Fibroblast of skin of abdomen (primary cell): Measurements from ENCODE around the gene CNP.
"Not testable (repeated sequence)": the region's sequence is repeated elsewhere in the genome, so short reads cannot be mapped to it uniquely, and the experiment has no call there.

Experiments used
- DNase-seq: peaks from one replicate; pipeline ENCODE4 v3.0.0-alpha.2; 2013

Gene CNP

DNA sequence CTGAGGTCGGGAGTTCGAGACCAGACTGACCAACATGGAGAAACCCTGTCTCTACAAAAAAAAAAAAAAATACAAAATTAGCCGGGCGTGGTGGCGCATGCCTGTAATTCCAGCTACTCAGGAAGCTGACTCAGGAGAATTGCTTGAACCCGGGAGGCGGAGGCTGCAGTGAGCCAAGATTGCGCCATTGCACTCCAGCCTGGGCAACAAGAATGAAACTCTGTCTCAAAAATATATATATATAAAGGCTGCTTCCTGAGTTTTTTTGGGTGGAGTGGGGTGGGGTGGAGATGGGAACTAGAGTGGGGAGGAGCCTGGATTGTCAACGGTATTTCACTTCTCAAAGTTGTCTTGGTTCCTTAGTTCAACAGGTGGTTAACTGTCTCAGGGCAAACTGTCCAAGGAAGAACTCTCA lies 43.7 kb downstream of the CNP start:
- DNase-seq, result peak; percentile 25

GRCh38 chr17:42010898-42011516 lies 44.4 kb downstream of the CNP start:
- no peak for DNase-seq

- not testable (repeated sequence) for DNase-seq
Observed at GRCh38 chr17:42012363-42012762, 45.8 kb downstream of the CNP start.

- not testable (repeated sequence) for DNase-seq
Observed at GRCh38 chr17:42013740-42014139, 47.1 kb downstream of the CNP start.

DNA sequence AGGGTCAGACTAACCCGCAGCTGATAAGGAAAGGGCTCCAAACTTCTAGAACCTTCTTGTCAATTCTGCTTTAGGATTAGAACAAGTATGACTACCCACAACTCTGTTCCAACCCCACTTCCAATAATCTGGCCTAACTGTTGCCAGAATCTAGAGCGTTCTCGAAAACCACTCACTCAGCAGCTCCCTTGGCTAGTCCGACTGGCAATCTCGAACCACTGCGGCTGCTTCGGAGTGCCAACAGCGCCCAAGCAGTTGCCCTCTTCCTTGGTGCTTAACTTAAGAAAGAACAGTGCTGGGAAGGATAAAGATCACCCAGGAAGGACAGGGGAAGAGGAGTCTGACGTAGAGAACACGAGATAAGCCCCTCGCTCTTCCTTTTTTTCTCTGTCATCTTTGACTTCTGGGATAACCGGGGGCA lies 49.8 kb downstream of the CNP start:
- DNase-seq, result no peak

GRCh38 chr17:42016941-42017865 lies 50.6 kb downstream of the CNP start, which contains the start of gene DNAJC7:
TSS of gene DNAJC7 (minus strand) at chr17:42017439. CDS start at chr17:42017416, 23 bp downstream.
- DNase-seq, result peak; percentile 93

GRCh38 chr17:42017866-42018200 lies 51.2 kb downstream of the CNP start:
- no peak for DNase-seq

GRCh38 chr17:42018339-42018738 lies 51.7 kb downstream of the CNP start:
- DNase-seq, result no peak

GRCh38 chr17:42018988-42019387 lies 52.4 kb downstream of the CNP start:
- no peak for DNase-seq

DNA sequence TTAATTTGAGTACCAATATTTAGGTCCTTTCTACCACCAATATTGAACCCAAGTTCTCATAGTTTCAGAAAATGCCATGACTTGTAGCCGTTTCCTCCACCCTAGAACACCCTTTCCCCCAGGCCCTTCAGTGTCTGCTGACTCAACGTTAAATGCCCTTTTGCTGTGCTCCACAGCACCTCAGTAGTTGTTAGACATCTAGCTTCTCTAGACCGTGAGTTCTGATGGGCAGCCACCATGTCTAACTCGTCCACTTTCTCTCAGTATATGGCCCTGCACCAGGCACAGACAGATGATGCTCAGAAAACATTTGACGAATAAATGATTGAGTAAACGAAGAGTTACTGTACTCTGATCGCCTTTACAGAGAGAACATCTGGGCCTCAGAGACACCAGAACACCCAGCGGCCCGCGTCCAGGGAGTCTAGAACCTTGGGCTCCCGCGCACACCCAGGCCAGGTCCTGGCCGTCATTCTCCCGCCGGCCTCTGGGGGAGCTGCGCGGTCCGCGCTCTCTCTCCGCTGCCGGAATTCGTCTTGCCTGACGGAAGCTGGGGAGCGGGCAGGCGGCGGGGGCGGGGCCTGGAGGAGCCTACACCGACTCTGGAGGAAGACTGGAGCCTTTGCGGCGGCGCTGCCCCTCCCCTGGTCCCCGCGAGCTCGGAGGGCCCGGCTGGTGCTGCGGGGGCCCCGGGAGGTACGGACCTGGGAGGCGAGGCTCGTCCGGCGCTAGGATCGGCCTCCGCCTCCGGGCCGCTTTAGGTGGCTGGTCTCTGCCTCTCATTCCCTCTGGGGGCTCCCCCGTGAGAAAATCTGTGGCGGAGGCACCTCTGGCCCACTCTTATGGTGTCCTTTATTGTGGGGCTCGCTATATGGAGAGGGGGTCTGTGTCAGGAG lies 53.2 kb downstream of the CNP start, which contains the start of gene NKIRAS2:
NKIRAS2 (plus strand) TSS at position 582 of the 896 bp plus-strand sequence. CDS start 1,488 bp downstream, outside the sequence.
- DNase-seq, result peak; percentile 89

GRCh38 chr17:42020845-42021244 lies 54.2 kb downstream of the CNP start:
- not testable (repeated sequence) for DNase-seq

DNA sequence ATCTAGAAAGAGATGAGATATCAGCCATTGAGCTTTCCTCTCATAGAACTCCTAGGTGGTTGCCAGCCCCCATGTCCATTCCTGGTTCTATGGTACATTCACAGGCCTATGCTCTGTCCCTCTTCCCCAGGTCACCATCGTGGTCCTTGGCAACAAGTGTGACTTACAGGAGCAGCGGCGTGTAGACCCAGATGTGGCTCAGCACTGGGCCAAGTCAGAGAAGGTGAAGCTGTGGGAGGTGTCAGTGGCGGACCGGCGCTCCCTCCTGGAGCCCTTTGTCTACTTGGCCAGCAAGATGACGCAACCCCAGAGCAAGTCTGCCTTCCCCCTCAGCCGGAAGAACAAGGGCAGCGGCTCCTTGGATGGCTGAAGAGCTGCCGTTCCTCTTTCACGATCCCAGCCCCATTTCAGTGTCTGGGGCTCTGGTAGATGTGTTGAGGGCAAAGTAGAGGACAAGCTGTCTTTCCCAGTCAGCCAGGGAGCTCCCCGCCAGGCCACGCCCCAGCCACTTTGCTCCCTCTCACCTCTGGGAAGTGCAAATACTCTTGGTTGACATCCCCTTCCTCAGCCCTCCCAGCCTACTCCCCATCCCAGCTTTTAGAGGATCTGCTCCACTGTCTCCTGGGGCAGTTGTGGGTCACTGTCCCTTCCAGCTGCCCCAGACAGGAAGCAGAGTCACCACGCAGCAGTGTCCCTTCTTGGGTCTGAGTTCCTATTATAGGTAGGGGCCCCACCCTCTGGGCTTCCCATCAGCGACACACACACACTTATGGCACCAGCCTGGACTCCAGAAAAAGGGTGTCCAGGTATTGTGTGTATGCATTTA lies 57.1 kb downstream of the CNP start:
- no peak for DNase-seq

DNA sequence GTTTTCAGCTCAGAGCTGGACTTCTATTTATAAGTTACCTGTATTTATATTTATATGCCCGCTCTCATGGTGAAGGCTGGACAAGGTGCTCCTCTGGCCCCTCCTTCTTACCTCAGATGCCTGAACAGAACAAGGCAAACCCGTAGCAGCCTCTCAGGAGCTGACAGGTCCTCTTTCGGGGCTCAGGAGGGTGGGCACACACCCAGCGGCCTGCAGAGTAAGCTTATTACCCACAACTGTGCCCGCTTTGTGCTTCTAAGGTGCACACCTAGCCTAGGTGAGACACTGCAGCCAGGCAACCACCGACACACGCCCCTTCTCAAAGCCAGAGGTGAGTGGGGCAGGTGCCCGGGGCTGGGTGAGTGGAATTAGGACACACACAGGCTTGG lies 58.6 kb downstream of the CNP start:
- DNase-seq, result no peak

DNA sequence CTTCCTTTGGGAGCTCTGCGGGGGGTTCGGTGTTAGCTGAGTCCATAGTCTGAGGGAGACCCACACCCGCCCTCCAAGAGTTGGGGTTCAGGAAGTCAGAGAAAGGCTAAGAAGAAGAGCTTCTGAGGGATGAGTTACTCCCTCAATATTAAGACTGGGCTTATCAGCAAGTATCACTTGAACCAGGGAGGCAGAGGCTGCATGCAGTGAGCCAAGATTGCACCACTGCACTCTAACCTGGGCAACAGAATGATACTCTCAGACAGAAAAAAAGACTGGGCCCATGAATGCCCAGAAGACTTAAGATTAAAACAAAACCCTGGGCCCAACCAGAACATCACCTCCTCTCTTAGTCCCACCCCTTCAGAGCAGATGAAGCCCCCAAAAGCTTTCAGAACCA lies 59.3 kb downstream of the CNP start:
- no peak for DNase-seq

DNA sequence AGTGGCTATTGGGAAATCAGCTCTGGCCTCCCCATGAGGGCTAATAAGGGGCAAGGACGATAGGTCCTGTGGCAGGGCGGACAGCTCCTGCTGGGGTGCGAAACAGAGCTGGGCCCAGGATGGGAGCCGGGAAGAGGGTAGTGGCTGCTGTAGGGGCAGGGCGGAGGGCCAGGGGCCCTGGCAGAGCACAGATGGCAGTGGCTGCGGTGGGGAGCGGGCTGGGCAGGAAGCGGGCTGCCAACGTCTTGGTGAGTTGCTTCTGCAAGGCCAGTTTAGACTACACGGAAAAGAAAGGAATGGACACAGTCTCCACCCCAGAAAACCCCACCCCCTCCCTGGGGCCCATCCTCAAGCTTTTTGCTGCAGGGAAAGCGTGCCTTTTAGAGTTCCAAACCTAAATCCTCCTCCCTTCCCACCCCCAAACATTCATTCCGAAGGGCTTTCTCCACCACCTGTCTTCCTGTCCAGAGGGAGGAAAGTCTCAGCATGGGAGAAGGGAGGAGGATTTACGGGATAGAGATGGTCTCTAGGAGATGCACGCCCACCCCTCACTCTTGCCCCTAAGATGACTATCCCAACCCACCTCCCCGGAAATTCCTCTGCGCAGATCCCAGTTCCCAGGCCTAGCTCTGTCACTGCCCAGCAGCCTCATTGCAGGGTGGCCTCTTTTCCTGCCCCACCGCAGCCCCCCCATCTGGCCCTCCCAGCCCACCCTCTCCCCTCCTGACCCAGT lies 60.4 kb downstream of the CNP start:
- no peak for DNase-seq
